HG03469 (cell line): Measurements from ENCODE around the gene NELL1.

Source experiments
- ATAC-seq: cut with Tn5 transposase; IDR thresholded peaks from one replicate; pipeline ENCODE4 v1.9.1; 2021; ENCODE audit warnings: mild to moderate bottlenecking, moderate library complexity, moderate number of reproducible peaks; ENCODE audit not compliant: unreplicated experiment

NELL1 gene

DNA sequence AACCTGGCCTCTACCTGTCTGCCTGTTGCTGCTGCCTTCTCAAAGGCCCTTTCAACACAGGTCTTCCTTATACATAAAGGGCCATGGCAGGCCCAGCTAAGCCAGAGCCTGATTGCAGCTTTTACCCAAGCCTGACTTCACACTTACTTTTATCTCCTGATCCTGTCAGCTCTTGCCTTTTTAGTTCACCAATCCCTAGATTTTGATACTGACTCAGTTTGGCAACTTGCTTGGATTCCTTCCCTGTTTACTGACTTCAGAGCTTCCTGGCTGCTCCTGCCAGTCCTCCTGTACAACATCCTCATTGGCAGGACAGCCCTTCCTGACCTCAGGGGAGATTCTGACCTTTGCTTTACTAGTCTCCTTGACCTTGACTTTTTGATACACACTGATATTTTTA, 195.2 kb downstream of the NELL1 start:
- ATAC-seq, result no peak

DNA sequence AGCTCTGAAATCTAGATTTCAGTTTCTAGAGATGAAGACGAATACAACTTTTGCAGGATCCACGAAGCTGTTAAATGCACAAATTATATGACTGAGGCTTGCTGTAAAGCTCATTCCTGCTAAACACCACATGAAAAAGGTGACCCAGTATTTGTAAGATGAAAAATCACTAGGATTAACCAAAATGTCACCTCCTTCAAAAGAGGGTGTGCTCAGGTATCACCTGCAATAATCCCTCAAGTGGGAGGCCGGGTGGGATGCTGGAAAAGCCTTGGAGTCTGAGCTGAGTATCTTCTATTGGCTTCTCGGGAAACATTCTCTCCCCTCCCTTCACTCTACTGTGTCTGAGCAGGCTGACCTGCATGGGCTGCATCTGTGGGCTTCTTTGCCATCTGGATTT, 195.8 kb downstream of the NELL1 start:
- ATAC-seq, result no peak

DNA sequence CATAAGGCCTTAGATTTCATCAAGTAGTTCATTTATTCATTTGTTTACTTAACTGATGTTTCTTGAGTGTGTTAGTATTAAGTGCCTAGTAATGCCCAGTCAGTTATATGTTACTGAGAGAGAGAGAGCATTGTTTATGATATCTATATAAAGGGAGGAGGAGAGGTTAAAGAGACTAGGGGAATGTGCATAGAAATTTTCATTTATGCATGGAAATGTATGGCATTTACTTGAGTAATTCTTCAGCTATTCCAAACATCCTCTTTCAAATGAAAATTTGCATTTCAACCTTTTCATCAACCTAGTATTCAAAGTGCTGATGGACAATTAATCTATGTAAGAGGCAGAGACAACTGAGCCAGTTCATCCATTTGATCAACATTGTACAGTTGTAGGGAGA, 199.7 kb downstream of the NELL1 start:
- ATAC-seq, result no peak

DNA sequence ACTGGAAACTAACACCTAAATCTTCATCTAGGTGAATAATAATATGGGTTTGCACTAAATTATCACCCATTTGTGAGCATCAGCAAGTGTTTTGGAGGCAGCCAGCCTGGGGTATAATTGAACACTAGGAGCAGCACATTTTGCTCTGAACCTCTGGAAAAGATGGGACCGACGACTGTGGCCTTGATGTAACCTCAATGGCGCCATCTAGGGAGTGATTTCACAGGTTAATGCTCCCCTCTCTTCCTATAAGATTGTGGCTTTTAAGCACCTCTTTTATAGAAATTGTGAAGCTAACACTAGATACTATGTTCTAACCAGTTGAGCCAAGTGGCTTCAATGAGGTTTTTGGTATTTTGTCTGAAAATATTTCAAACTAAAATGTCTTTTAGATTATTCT, 203.7 kb downstream of the NELL1 start:
- no peak for ATAC-seq

DNA sequence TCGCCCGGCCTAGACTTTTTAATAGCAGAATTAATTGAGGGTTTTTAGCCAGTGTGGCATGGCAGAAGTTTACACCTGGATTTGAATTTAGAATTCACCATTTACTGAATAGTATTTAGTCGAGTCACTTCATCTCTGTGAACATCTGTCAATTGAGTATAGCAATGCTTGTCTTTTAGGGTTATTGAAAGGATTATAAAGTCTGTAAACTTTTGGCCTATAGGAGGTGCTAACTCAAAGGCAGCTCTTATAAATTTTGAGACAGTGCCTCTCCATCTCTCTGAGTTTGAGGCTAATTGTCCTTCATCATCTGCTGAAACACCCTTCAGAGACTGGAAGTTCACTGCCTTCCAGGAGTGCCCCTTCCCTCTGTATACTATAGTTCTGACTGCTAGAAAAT, 205.0 kb downstream of the NELL1 start:
- no peak for ATAC-seq

DNA sequence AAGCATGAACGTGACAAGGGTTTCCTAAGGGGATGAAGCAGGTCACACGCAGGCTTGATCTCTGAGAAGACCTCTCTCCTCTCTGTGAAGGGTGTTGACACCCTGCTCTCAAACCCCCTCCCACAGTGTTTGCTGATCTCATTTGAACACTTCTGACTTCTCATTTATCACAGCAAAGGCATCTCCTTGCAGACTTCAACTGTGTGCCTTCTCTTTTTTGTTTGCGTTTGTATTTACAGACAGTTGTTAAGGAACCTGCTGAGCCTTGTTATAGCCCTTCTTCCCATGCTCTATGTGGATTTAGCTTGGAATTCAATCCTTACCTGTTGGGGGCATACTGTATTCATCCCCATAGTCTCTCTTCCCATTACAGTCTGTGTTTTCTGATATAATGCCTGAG, 206.5 kb downstream of the NELL1 start:
- ATAC-seq, result no peak

DNA sequence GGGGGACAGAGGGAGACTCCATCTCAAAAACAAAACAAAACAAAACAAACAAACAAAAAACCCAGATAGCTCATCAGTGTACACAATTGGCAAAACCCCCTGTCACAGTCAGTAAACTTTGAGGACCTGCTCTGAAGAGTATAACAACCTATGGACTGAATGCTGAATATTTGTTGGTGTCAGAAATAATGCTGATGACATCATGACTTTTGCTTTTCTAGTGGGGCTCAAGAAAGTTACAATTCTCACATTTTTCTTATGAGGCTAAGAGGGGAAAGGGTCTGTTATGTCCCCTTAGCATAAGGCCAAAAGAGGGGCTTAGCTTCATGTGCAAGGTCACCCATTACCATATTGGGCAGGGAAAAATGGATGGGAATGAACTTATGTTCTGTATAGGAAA, 207.4 kb downstream of the NELL1 start:
- no peak for ATAC-seq

DNA sequence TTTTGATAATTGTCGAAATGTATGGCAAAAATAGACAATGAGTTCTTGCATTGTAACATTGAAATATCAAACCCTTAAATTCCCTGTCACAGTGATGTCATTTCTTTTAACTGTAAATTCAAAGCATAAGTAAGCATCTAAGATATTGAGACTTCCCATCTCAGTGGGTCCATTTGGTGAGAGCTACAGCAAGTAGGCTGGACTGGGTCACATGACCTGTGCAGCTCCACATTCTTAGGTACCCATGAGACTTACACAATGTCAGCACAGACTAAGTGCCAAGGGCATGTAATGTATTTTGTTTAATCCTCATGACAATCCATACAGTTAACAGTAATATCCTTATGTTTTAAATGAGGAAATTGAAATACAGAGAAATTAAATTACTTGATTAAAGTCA, 210.7 kb downstream of the NELL1 start:
- ATAC-seq, result no peak

DNA sequence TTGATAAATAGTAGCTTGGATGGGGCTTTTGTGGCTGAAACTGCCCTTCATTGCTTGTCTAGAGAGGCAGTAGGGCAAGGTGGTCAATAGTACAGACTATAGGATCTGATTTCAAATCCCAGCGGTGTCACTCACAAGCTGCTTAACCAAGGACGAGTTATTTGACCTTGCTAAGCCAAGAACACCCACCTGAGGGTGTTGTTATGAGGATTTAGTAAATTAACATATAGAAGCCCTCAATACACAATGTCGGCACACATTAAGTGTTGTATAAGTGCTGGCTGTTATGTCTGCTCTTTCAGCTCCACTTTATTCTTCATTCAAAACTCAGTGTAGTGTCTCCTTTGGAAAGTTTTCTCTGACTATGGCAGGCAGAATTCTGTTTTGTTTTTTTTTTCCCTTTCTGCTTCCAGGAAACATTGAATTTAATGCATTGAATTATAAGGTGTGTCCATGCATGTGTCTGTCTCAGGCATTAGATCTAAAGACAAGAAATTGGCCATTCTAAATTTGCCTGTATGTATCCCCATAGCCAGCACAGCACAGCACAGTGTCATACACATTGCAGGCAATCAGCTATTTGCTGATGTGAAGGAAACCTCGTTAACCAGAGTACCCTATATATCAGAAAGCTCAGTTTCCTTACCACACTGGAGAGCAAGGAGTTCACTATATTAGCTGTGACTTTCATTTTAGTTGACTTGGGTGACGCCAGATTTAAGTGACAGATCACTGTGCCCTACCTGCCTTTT, 212.1 kb downstream of the NELL1 start:
- no peak for ATAC-seq

DNA sequence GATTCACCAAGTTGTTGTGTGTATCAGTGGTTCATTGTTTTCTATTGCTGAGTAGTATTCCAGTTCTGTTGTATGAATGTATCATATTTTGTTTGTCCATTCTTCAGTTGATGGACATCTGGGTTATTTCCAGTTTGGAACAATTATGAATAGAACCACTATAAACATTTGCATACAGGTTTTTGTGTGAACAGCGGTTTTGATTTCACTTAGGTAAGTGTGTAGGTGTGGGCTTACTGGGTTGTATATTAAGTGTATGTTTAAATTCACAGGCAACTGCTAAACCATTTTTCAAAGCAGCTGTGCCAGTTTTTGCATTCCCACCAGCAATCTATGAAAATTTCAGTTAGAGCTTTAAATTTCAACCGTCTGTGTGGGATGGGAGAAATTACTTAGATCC, 217.8 kb downstream of the NELL1 start:
- ATAC-seq, result no peak

DNA sequence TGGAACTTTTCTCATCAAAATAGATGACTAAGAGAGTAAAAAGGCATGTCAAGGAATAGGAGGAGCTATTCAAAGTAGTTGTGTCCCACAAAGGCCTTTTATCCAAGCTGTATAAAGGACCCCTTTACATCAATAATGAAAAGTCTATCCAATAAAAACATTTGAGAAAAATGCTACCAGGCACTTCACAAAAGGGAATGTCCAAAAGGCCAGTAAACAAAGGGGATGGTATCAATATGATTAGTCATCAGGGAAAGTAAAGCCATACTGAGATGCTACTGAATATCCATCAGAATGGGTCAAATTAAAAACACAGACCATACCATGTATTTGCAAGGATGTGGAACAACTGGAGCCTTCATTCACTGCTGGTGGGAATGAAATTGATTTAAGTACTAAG, 224.9 kb downstream of the NELL1 start:
- no peak for ATAC-seq

DNA sequence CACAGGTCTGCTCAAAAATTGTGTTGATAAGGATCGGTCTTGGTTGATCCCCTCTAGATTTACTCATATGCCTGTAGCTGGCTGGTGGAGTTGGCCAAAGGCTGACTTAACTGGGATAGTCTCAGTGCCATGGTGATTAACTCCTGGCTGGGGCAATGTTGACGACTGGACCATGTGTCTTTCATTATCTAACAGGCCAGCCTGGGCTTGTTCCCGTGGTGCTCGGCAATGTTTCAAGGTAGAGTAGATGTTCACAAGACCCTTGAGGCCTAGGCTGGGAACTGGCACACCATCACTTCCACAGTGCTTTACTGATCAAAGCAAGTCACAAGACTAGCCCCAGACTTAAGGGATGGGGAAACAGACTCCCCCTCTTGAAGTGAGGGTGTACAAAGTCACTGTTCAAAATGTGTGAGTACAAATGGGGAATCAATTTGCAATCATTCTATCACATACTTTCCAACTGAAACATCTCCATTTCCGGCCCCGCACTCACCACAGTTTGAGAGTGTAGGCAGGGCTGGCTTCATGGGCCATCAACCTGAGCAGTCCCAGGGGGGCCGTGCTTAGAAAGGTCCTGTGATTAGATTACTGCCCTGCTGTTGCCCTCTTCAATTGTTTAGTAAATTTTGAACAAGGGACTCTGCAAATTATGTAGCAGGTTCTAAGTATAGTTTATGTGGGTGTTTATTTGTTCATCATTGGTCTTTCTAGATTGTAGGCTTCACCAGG, 240.8 kb downstream of the NELL1 start:
- ATAC-seq, result no peak

DNA sequence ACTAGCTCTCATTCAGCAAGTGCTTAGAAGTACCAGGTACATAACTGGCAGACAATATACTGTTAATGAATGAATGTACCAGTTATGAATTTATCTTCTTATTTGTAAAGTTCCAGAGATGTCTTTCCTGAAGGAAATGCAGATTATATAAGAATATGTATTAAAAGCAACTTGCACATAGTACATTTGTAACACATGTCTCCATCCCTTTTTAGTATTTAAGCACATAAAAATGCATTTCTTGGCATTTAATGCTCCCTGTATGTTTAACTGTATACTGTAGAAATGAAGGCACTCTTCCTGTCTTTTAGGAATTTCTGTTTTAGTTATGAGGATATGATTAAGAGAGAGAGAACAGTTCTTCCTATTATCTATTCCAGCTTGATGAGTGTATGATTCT, 241.3 kb downstream of the NELL1 start:
- no peak for ATAC-seq

DNA sequence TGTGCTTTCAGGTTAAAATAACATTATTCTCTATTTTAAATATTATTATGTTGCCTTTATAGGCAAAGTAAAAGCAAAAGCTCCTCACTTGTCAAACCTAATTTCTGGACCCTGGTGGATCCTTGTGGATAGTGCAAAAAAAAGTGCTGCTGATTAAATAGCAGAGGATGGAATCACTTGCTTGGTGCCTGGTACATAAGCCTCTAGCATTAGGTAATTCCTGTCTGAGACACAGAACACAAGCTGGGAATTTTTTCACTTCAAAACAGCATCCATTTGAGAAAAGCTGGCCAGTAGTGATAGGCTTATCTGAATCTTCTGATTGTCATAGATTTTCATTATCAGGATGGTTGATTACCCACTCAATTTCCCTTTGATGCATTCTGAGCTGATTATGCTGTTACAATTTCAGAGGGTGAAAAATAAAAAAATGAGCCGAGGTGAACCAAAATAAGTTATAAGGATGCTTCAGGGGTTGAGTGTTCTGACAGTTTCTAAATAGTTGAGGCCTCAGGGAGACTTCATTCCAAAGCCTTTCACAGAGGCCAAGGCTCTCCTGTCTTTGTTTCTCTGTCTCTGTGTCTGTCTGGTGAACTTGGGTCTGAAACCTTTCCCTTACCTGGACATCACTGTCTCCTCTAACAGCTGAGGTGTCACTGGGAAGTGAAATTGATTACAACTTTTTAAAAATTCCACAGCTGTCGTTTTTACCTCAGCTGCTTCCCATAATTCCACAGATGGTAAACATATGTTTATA, 242.9 kb downstream of the NELL1 start:
- ATAC-seq, result no peak

DNA sequence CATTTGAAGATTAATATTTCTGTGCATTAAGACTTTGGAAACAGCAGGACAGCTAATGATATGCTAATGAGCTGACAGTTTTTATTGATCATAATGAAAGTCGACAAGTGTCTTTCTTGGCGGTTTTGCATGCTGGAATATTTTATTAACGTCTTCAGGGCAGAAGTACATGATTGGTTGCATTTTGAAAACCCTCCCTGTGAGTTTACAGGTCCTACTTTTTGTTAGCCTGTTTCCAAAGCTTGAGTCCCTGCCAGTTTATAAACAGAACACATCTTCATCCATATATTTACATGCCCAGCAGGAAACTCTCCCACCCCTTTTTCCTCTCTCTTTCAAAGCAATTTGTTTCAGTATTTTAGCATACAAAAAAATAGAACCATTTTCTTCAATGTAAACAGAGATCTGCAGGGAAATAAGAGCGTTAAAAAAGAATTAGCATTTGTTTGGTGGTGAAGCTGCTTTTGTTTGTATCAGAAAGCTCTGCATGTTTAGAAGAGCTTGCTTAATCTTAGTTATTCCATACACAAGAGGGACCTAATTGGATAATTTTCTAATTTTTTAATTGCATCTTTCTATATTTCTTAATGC, 243.6 kb downstream of the NELL1 start:
- no peak for ATAC-seq

DNA sequence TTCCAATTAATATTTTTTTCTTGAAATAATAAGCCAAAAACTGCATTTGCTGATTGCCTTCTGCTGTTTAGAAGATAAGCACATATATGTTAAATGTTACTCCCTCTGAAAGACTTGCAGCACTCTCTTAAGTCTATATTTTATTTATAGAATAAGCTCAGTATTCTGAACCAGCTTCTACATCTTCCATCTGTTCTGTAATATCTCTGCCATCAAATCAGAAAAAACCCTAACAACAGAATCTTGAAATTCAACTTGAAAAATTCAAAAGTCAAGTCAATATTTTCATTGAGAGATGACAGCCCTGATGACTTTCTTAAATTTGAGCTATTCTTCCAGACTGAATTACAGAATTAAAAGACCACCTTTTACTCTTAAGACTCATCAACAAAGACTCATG, 247.9 kb downstream of the NELL1 start:
- no peak for ATAC-seq

DNA sequence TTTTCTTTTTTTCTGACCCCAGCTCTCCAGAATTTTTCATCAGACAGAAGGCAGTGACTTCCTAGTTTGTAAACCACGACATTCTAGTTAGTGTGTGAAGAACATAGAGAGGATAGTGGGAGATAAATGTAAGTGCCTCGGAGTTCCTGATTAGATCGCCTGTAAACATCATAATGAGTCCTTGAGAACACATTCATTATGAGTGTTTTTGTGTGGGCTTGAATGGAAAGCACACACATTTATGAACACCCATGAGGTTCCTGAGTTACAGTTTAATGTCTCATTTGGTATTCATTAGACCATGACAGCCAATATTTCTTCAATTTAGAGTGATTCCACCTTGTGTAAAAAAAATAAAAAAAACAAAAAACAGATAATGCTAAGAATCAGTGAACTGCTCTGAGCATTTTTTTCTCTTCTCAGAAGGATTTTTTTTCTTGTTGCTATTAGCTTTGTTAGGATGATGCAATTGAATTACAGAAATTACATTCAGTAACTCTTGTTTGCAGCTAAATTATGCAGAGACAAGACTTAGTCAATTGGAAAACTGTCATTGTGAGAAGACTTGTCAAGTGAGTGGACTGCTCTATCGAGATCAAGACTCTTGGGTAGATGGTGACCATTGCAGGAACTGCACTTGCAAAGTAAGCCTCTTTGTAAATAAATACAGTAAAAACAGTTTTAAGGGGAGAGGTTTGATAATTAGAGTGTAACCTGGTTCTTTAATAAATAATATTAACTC, 257.6 kb downstream of the NELL1 start:
- no peak for ATAC-seq

DNA sequence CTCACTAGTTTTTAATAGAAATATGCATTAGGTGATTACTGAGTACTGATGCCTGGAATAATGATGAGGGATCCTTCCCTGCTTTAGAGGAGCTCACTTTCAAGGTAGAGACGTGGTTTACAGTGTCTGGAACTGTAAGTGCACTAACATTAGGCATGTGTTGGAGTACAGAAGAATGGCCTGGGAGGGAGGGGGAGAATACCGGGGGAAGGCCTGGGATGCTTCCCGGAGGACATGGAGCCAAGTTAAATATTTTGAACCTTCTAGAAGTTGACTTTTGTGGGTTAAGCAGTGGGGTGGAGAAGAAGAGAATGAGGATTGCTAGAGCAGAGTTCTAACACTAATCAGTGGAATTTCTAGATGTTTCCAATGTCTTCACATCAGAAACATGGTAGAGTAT, 261.6 kb downstream of the NELL1 start:
- no peak for ATAC-seq

DNA sequence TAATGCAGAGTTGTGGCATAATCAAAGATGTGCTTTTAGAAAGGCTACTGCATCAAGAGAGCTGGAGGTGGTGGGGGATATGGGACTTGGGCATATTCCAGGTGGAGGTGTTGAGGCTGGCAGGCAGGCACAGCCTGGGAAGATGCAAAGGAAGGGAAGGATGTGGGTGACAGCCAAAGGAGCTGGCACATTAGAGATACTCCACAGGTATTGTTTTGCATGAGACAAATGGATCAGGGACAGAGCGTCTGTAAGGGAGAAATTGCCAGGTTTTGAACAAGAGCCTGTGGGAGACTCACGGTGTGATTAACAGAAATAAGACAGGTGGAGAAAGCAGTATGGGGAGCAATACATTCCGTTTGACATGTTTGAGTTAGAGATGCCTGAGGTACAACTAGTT, 263.7 kb downstream of the NELL1 start:
- no peak for ATAC-seq

DNA sequence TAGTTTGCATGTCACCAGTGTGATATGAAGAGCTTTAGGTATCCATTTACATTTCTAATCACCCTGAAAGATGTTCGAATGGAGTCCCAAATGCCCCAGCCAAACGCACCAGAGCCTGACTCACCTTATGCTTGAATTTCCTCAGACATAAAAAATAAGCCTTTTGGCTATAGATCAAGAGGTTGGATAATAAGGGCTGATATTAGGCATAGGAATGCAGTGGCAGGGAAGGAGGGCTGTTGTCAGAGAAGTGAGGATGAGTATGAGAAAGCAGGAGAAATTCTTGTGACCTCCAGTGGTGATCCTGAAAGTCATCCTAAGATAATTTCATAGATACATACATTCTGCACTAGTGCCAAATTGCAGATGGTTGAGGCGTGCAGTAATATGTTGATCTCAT, 264.6 kb downstream of the NELL1 start:
- no peak for ATAC-seq

DNA sequence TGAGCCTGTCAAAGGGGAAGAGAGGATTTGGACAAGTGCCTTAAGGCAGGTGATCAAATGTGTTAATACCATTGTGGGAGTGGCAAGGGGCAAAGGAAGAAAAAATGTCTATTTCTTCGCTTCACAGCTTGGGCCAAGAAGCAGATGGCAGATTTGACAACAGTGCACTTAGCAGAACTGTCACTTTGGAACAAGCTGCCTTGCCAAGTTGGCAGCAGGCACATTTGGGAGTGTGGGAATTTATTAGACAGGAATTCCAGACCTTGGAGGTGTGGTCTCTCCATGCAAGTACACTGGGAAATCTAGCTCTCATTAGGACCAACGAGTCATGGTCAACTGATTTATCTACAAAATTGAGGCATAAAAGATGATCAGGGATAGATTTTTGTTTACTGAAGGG, 265.1 kb downstream of the NELL1 start:
- ATAC-seq, result no peak
